Right atrium auricular region (tissue), 2 donors: ENCODE results near the gene TRA2A. TPM values are rescaled to one million over a fixed set of nuclear protein-coding genes. Genes with fewer than 3 reads are reported as not detected.

ENCODE experiments used
- DNase-seq: peaks from one replicate; pipeline ENCODE4 v3.0.0-alpha.2; 2019; ENCODE audit warnings: low spot score
- H3K27ac ChIP-seq, 2 donors: fragments of 200-600 bp; sonication (generic); 1 replicate in 1 of 2; 2 replicates in 1 of 2; pipeline ENCODE4 v1.5.1; 2016 to 2019
- H3K27me3 ChIP-seq, 2 donors: fragments of 200-600 bp; sonication (generic); one replicate each; pipeline versions ENCODE4 v1.5.1 to v1.6.0; 2017 to 2019
- H3K36me3 ChIP-seq: fragments of 200-600 bp; sonication (generic); one replicate; pipeline ENCODE4 v1.5.1; 2016
- H3K4me1 ChIP-seq, 2 donors: fragments of 200-600 bp; sonication (generic); one replicate each; pipeline versions ENCODE4 v1.5.1 to v1.6.0; 2017 to 2019
- H3K4me3 ChIP-seq, 2 donors: fragments of 200-600 bp; sonication (generic); 1 replicate in 1 of 2; 2 replicates in 1 of 2; pipeline ENCODE4 v1.5.1; 2017 to 2019; ENCODE audit warnings: mild to moderate bottlenecking in 1 of 2, moderate library complexity in 1 of 2
- H3K9me3 ChIP-seq, 2 donors: fragments of 200-600 bp; sonication (generic); one replicate each; pipeline ENCODE4 v1.5.1; 2019
- CTCF ChIP-seq, 2 donors: fragments of 200-600 bp; sonication (generic); IDR thresholded peaks; one replicate each; pipeline ENCODE4 v1.5.1; 2019; ENCODE audit warnings: antibody characterized with exemption in 2 of 2
- total RNA-seq, 2 donors: library from RNA; depleted of rRNA; stranded (reverse); fragments of >200 nt; gene quantifications; one replicate each; pipeline ENCODE4 v1.1.0, GENCODE V29; 2016

The TRA2A gene
- total RNA-seq, 2 donors from 2014 or later, result 16.0 to 26.7 TPM

DNA sequence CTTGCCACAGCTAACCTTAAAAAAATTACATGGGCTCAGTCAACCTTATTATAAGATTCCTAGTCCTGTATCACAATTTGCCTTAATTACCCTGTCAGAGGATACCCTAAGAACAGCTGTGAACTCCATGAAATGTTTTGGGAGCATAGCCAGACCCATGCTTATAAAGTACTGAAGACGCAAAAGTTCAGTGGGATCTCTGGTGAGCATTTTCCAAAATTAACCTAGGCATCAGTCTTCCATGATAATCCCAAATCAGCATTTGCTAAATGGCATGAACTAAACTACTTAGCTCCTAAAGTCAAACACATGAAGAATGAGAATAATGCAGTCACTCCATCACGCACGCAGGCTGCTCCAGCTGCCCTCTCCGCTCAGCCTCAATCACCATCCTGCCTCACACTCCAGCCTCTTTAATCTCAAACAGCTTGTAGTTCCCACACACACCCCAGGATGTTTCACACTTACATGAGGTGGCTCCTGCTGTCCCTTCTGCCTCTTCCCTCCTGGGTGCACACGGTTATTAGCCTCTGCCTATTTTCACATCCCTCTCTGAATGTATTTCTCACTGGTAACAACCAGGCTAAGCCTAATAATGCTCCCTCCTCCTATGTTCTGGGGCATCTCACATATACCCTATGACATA, 76.8 kb downstream of the TRA2A start:
- Histone ChIP-seq H3K9me3 (no peaks in the 10 kb centered on the region), H3K36me3 (no peaks in the 10 kb centered on the region), H3K4me3 (no peak overlapping the region), H3K27ac (no peak overlapping the region), H3K4me1 (no peaks in the 10 kb centered on the region), H3K27me3 (no peaks in the 10 kb centered on the region)
- no peak for TF ChIP-seq CTCF (IDR thresholded peaks at IDR 0.05)
- no peak for DNase-seq

Other genes starting within 250 kb of the TRA2A start
- gene MALSU1, start 232.6 kb downstream of the TRA2A start, total RNA-seq, result 10 to 100 TPM; 82.5 to 96.5 TPM
- gene IGF2BP3, start 61.5 kb downstream of the TRA2A start, total RNA-seq, result not detected
- 10 to 100 TPM in 1 of 2 donors, 1 to 10 TPM in 1; 9.4 to 10.6 TPM for gene CCDC126, start 65.4 kb upstream of the TRA2A start, total RNA-seq
- gene FAM221A, start 148.2 kb upstream of the TRA2A start, total RNA-seq, result 1 to 10 TPM; 5.5 to 6.5 TPM
- under 1 TPM in 1 of 2 donors, not detected in 1; 0.33 TPM for gene STK31, start 178.2 kb upstream of the TRA2A start, total RNA-seq